HG03135 (cell line): ENCODE data around the gene GPR55.

ENCODE experiments used
- ATAC-seq: cut with Tn5 transposase; IDR thresholded peaks from one replicate; pipeline ENCODE4 v1.9.1; 2021; ENCODE audit warnings: mild to moderate bottlenecking, moderate library complexity; ENCODE audit not compliant: unreplicated experiment

Gene GPR55

DNA sequence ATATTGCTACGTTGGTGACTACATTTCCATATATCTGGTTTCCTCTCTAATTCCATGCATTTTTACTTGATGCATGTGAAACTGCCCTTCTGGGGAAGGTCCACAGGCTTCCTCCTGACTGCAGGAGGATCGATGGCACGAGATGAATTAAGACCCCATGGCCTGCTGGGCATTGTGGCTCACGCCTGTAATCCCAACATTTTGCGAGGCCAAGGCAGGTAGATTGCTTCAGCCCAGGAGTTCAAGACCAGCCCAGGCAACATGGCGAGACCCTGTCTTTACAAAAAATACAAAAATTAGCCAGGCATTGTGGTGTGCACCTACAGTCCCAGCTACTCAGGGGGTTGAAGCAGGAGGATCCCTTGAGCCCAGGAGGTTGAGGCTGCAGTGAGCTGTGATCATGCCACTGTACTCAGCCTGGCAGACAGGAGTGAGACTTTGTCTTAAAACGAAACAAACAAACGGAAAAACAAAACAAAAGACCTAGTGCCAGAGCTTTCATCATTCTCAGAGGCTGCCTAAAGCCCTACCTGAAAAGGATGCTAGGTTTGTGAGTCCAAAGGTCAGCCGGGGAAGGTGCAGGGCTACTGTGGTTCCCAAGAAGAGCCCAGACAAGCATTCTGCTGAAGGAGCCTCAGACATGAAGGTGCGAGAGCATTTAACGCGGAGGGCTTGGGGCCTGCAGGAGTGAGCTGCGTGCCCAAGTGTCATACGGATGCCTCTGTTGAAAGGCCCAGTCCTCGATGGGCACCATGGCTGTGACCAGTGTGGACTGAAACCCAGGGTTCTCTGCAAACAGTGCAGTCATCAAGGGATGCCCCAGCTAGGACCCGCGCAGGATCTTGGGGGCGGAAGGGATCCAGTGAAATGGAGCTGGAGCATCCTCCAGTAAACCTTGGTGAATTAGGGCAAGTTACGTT, 21.6 kb downstream of the GPR55 start:
- no peak for ATAC-seq

DNA sequence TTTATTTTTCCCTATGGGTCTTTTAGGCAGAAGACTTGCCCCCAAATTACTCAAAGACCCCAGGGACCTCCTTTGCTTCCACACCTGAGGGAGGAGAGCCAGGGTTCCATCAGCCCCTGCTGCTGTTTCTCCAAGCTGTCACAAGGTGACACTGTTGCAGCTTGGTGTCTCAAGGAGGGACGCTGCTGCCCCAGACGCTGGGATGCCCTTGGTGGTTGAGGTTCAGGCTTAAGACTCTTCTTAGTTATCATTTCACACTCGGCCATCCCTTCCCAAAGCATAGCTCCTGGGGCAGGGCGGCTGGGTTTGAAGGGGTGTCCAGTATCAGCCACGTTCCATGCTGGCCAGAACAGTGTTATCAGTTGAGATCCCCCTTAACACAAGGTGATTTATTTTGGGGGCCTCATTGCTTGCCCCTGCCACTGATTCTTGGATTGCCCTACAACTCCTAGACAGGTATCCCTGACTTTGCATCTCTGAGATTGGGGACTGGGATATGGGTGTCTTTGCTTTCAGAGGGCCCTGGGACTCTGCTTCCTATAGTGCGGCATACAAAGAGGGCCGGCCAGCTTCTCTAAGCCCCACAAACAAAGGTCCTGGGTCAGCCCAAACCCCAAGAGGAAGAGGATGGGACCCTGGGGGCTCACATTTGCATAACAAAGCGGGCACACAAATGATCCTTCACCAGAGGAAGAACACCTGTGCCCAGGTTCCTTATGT, 22.7 kb downstream of the GPR55 start:
- peak; percentile 67 for ATAC-seq

DNA sequence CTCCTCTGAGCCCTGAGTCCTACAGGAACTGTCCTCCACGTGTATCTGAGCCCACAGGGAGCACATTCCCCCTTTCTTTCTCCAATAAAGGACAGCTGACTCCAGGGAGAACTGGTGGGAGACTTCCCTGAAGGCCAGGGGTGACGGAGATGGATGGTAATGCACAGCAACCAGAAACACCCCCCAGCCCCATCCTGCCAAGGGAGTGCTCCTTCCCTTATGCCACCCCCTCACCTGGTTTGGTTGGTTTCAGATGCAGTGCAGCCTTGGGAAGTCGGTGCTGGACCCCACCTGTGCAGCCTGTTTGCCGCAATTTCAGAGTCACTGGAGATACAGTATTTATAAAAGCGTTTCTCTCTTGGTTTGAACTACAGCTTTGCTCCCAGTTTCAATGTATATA, 24.0 kb downstream of the GPR55 start:
- no peak for ATAC-seq

DNA sequence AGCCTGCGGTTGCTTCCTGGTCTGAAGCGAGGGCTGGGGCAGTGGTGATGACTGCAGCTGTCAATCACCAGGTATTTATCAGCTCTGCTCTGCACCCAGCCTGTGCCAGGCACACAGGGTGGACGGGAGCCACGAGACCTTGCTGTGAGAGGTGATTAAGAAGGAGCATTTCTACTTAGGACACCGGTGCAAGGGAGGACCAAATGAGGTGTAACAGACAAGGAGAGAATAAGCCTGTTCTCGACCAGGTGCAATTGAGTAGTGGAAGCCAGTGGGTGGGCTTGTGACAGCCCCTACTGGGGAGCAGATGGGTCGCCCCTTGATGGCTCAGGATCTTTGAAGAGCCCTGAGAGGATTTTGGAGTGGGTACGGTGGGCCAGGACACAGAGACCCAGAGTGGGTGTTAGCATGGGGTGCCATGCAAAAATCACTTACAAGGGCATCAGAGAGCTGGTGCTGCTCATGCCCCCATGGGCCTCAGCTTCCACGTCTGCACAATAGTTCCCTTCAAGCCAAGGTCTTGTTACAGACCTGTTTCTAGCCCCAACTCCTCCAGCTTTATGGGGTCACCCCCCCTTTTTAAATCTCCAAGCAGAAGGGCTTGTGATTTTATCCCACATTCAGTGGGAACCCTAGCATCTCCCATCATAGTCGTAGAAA, 24.6 kb downstream of the GPR55 start:
- no peak for ATAC-seq

DNA sequence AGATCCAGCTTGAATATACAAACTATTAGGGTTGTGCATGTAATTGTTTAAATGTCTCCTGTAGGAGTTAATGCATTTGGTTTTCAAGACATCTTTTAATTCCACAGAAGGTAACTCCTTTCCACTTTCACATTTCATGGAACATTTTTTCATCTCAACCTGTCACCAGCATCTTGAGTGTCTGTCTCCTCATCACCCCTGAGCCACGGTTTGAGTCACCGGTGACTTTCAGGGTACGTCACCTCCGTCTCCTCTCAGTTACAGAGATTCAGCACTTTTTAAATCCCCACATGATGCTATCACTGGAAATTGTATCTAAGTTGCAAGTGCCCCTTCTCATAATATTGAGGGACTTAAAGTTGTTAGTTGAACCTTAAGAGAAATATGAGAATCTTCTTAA, 25.3 kb downstream of the GPR55 start:
- no peak for ATAC-seq

DNA sequence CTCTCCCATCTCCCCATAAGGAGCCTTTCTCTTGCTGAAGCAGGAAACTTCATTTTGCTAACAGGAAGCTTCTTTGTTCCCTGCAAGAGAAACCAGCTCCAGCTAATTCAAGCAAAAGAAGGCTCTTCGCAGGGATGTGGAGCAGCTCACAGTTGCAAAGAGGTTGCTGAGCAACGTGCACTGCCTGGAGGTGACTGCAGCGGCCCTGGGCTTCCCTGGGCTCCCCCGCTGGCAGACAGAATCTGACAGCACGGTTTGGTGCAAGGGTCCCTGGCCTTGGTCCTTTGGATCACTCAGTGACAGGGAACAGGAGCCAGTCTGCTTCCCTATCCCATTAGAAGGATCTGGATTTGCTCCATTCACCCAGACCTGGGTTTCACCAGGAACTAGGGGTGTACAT, 25.8 kb downstream of the GPR55 start:
- ATAC-seq, result no peak

DNA sequence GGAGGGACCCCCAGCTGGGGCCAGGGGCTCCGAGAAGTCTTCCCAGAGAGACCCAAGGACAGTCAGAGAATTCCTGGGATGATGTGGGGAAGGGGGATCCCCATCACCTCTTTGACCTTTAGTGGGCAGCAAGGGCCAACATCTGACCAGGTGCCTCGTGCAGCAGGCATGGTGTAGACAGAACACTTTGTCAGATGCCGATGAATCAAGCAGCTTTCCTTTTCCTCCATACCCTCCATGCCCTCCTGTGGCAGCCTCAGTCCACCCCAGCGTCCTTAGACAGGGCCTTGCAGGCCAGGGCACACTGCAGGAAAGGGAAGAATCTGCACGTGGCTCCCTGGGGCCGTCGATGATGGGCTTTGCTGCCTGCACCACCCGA, 26.3 kb downstream of the GPR55 start:
- ATAC-seq, result no peak

DNA sequence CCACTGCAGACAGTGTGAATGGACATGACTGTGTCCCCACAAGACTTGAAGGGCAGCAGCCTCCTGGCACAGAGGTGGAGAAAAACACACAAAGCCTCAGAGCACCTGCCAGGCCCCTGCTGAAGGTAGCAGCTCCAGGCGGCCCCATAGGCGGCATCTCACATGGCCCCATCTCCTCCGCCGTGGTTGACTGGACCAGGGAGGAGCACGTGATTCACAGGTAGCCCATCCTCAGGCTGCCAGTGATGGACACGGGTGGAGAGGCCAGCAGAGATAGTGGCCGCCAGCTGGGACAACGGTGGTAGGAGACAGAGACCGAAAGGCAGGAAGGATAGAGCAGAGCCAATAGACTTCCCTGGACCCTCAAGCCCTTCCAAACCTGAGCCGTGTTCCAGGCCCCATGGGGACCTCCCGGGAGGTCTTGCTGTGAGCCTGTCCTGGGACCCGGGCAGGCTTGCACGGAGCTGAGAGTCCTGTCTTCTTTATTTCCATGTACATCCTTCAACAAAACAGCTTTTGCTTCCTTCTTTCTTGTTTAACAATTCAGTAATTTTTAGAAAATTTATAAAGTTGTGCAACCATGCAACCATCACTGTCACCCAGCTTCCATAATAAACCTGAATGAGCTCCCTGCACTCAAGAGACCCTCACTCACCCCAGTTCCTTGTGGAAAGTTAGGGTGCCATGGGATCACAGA, 26.9 kb downstream of the GPR55 start:
- ATAC-seq, result no peak

DNA sequence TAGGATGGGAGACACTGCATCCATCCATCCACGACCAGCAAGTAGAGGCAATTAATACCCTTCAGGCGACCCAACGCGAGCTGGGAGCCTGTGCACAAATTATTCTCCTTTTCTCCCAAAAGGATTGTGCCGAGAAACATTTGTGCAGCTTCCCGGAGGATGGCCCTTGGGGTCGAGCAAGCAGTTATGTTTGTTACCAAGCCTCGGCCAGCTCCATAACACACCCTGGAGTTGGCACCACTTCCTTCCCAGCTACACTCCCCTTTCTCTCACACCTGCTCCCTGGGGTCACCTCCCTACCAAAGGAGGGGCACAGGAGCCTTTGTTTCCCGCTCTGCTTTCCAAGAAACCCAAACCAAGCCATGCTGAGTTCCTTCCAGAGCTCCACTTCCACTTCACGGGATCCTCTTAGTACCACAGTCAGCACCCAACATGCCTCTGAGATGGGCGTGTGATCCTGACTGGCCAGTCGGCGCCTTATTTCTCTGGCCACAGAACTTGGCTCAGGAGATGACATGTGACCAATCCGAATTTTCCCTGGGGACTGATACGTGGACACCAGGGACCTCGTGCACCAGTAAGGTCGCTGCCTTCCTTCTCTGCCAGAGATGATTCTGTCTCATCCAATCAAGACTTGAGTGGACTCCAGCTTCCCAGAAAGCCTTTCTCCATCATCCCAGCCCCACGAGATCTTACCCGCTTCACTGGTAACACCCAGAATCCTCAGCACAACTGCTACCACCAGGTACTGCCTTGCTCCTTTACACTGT, 28.5 kb downstream of the GPR55 start:
- no peak for ATAC-seq

DNA sequence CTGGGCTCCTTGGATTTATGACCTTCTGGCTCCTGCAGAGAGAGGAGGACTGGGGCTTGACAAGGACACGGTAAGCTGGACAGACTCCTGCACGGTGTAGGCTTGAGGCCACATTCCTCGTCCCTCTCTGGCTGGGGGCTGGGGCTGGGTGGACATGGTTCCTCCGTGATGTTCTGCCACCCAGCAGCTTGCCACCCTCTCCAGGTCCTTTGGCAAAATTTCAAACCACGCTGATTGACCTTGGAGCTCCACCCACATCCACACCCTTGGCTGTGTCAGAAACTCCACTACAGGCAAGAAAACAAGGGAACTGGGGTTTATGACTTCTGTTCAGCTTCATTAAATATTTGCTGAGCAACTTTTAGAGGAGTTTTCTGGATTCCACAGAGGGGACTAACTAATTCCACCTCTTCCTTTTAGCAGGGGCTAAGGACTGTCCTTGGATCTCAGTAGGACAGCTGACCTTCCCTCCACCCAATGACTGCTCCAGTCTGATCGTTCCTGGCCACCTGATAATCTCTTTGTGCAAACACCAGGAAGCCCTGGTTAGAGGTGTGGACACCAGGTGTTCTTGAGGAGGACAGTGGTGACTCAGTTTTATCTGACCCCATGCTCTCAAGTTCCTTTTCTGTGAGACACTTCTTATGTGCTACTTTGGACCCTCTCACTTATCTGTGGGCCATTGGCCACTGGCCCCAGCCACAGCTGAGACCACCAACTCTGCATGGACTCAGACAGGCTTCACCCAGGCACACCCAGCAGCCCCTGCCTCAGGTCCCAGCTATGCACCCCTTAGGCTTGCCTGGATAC, 29.3 kb downstream of the GPR55 start:
- ATAC-seq, result no peak

DNA sequence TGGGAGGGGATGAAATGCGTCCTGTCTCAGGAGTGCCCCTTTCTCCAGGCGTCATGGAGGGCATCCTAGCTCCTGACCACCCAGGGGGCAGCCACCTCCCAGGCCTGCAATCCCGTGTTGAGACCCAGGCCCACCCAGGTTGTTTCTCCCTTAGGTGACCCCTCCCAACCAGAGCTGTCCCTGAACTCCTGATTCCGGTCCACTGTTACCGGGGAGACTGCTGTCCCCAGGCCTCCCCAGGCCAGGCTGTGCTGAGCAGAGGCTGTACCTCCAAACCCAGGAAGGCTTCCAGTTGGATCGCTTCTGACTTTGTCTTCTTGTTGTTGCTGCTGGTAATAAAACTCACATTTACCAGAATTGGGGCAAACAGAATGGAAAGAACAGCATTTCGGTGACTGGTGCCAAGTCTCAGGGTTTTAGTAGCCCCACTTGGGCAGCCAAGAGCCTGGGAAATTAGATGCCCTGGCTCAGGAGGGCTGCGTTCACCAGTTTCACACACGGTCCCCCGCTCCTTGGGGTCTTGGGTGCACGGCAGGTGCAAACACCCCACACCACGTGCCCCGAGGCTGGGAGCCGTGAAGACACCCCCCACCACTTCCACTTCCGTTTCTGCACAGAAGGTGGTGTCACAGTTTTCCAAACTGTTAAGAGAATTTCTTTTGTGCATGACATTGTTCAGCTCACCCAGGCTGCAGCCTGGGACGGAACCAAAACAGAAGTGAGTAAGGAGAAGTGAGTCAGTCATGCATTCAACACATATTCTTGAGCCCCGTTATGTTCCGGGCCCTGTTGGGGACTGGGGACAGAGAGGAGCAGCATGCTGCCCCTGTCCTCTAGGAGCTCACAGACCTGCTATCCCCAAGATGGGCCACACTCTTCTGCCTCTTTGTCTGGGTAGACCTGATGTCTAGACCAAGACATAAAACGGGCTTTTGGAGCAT, 30.9 kb downstream of the GPR55 start:
- ATAC-seq, result no peak

DNA sequence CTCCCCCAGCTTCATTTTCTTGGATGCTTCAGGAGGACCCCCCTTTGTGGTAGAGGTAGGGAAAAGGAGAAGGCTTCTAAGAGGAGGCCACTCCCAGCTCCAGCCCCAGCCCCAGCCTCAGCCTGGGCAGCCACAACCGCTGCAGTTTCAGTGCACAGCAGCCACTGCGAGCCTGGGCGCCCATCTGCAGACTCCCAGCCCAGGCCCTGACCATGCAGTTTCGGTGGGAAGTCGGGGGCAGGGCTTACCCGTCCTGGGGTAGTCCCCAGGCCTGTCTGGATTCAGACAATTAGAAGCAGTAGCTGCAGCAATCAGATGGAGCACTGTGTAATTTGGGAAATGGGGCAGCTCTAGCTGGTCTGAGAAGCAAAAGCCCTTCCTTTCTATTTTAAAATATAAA, 31.7 kb downstream of the GPR55 start:
- ATAC-seq, result no peak

DNA sequence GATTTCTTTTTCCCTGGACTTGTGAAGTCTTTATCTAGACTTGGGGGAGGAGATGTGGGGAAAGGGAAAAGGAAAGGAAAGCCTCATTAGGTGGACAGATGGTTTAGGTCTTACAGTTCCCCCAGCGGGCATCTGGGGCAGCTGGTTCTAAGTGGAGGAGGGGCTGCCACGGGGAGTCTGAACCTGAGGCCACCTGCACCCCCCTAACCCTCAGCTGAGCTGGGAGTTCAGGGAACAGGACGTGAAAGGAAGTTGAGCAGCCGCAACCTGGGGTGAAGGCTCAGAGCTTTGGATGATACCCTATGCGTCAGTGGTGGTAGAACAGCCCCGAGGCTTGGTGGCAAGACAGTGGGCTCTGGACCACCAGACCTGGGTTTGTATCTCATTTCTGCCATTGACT, 33.5 kb downstream of the GPR55 start:
- ATAC-seq, result no peak

DNA sequence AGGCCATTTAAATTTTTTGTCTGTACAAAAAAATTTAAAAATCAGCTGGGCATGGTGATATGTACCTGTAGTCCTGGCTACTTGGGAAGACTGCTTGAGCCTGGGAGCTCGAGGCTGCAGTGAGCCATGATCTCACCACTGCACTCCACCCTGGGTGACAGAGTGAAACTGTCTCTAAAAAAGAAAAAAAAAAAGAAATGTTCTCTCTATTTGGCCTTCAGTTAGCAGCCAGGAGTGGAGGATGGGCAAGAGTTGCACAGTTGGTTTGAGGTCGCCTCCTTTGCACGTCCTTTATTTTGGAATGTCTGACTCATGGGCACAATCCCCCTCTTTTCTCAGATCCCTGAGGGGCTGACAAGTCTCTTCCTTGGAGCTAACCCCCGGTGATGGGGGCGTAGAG, 34.0 kb downstream of the GPR55 start:
- ATAC-seq, result no peak

DNA sequence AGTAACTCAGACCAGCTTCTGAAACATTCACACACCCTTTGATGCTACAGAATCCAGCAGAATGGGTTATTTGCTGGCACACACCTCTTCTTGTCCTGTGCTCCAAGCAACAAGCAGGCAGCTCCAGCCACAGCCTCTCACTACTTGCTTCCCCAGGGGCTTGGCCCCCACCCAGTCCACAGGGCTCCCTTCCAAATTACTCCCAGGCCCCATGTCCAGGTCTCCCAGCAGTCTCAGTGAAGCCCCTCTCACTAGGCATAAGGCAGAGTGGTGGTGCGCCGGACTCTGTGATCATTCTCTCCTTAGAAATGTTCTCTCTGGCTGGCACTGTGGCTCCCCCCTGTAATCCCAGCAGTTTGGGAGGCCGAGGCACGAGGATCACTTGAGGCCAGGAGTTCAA, 34.4 kb downstream of the GPR55 start:
- ATAC-seq, result no peak

DNA sequence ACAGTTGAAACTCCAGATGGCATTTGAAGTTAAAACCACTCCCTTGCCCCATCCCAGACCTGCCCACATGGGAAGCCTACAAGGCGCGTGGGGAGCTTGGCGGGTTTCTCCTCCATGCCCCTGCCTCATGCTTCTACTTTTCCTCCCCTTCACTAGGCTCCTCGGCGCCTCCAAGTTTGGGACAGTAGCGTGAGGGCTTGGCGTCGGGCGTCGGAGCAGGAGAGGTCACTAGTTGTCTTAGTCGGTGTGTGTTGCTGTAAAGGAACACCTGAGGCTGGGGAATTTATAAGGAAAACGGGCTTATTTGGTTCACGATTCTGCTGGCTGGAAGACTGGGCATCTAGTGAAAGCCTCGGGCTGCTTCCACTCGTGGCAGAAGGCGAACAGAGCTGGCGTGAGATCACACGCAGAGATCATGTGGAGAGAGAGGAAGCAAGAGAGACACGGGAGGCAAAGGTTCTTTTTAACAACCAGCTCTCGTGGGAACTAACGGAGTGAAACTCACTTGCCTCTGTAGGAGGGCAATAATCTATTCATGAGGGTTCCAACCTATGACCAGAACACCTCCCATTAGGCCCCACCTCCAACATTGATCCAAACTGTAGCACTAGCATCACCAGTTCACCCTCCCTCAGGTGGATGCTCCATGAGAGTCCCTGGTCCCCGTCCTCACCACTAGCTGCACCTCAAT, 35.0 kb downstream of the GPR55 start:
- no peak for ATAC-seq

DNA sequence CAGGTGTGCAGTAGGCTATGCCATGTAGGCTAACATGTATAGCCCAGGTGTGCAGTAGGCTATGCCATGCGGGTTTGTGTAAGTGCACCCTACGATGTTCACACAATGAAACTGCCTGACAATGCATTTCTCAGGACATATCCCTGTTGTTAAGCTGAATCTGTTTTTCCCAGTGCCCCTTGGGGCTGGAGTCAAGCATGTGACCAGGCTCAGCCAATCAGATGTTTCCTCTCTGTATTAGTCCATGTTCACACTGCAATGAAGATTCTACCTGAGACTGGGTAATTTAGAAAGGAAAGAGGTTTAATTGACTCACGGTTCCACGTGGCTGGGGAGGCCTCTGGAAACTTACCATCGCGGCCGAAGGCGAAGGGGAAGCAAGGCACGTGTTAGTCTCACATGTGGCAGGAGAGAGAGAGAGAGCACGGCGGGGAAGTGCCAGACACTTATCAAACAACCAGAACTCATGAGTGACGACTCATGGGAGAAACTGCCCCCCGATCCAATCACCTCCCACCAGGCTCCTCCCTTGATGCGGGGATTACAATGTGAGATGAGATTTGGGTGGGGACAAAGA, 36.1 kb downstream of the GPR55 start:
- ATAC-seq, result no peak

DNA sequence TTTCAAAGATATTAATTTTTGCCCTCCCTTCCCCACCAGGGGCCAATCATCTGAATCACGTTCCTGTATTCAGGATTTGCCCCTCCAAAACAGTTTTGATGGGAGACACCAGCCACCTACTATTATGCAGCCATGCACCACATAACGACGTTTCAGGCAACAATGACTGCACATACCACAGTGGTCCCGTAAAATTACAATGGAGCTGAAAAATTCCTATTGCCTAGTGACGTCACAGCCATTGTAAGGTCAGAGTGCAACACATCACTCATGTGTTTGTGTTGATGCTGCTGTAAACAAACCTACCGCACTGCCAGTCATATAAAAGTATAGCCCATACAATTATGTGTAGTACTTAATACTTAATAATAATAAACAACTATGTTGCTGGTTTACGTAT, 37.7 kb downstream of the GPR55 start:
- no peak for ATAC-seq
